Skeletal muscle tissue (tissue), 4 donors: ENCODE results near the gene ZNF76. TPM values are rescaled to one million over a fixed set of nuclear protein-coding genes. Genes with fewer than 3 reads are reported as not detected.

Experiments used
- H3K27ac ChIP-seq: one replicate; pipeline ENCODE4 v1.7.0; 2013; ENCODE audit warnings: mild to moderate bottlenecking, low read depth, low read length, inconsistent platforms
- H3K27me3 ChIP-seq, 3 donors: one replicate each; pipeline ENCODE4 v1.7.0; 2013; ENCODE audit warnings: low read length in 3 of 3; ENCODE audit not compliant: control insufficient read depth in 3 of 3, insufficient read depth in 3 of 3
- H3K36me3 ChIP-seq, 3 donors: one replicate each; pipeline ENCODE4 v1.7.0; 2013; ENCODE audit warnings: low read length in 3 of 3; ENCODE audit not compliant: control insufficient read depth in 3 of 3, insufficient read depth in 3 of 3
- H3K4me1 ChIP-seq, 3 donors: one replicate each; pipeline ENCODE4 v1.7.0; 2013; ENCODE audit warnings: low read length in 3 of 3, mild to moderate bottlenecking in 3 of 3; ENCODE audit not compliant: control insufficient read depth in 3 of 3, insufficient read depth in 3 of 3
- H3K4me3 ChIP-seq, 3 donors: one replicate each; pipeline ENCODE4 v1.7.0; 2013; ENCODE audit warnings: low read length in 3 of 3
- H3K9ac ChIP-seq, 3 donors: one replicate each; pipeline ENCODE4 v1.7.0; 2013; ENCODE audit warnings: low read length in 3 of 3, mild to moderate bottlenecking in 3 of 3, moderate library complexity in 2 of 3, low read depth in 1 of 3
- H3K9me3 ChIP-seq, 3 donors: one replicate each; pipeline ENCODE4 v1.7.0; 2013; ENCODE audit warnings: low read length in 3 of 3; ENCODE audit not compliant: control insufficient read depth in 3 of 3
- total RNA-seq: library from RNA; depleted of rRNA; stranded (reverse); fragments of >200 nt; gene quantifications from one replicate; pipeline ENCODE4 v1.2.3, GENCODE V29; 2014
- donor health status: Osteomylitis.

The ZNF76 gene
- total RNA-seq, 1 donor from 2014 or later, result 16.7 TPM

- Histone ChIP-seq H3K9ac (no peak overlapping the region), H3K27ac (no peak overlapping the region), H3K36me3 (peaks cover 0 to 4% (median 0%) of the 10 kb centered on the region in 3 donors), H3K9me3 (no peaks in the 10 kb centered on the region), H3K27me3 (no peaks in the 10 kb centered on the region), H3K4me3 (no peak overlapping the region), H3K4me1 (peaks cover 3 to 7% (median 6%) of the 10 kb centered on the region in 3 donors)
Observed at GRCh38 chr6:35234901-35235300, 24.6 kb upstream of the ZNF76 start.

DNA sequence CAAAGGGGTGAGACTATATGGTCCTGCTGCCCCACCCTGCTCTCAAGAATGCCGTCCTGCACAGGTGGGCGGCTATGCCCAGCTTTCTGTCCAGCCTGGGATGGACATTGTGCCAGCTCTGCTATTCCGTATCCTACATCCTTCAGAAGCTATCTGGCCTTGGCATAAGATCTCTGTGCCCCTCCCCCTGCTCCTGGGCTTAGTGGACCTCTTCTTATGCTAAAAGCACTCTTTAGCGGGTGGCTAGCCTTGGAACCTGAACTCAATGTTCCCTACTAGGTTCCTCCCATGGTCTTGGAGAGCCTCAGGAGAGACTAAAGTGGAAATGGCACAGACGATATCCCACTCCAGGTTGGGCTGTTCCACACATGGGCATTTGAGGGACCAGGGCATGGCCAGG lies 23.3 kb upstream of the ZNF76 start:
- no peaks in the 10 kb centered on the region for H3K27me3 ChIP-seq
- no peak overlapping the region for H3K9ac ChIP-seq
- H3K4me1 ChIP-seq, result peaks cover 3 to 7% (median 3%) of the 10 kb centered on the region in 3 donors
- H3K27ac ChIP-seq, result no peak overlapping the region
- H3K9me3 ChIP-seq, result no peaks in the 10 kb centered on the region
- H3K36me3 ChIP-seq, result peaks cover 0 to 3% (median 2%) of the 10 kb centered on the region in 3 donors
- H3K4me3 ChIP-seq, result no peak overlapping the region

DNA sequence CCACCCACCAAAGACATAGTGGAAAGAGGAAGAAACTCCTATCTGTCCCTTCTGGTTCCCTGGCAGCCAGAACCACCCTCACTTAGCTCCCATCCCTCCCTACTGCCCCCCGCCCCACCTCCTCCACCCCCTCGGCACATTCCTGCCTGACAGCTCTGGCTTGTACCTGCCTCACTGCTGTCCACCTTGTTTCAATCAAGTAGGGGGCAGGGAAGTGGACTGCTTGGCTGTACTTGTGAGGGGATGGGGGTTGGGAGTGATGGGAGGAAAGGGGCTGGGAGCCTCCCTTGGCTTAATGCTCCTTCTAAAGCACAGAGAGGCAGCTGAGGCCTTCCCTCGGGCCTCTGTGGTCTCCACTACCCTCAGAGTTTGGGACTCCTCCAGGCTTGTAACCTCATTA lies 22.1 kb upstream of the ZNF76 start:
- no peak overlapping the region for H3K4me3 ChIP-seq
- H3K36me3 ChIP-seq, result peaks cover 0 to 2% (median 2%) of the 10 kb centered on the region in 3 donors
- H3K27me3 ChIP-seq, result no peaks in the 10 kb centered on the region
- H3K4me1 ChIP-seq, result peaks cover 3 to 6% (median 3%) of the 10 kb centered on the region in 3 donors
- no peaks in the 10 kb centered on the region for H3K9me3 ChIP-seq
- no peak overlapping the region for H3K27ac ChIP-seq
- H3K9ac ChIP-seq, result no peak overlapping the region

- no peaks in the 10 kb centered on the region for H3K9me3 ChIP-seq
Observed at GRCh38 chr6:35238843-35239289, 20.7 kb upstream of the ZNF76 start.

DNA sequence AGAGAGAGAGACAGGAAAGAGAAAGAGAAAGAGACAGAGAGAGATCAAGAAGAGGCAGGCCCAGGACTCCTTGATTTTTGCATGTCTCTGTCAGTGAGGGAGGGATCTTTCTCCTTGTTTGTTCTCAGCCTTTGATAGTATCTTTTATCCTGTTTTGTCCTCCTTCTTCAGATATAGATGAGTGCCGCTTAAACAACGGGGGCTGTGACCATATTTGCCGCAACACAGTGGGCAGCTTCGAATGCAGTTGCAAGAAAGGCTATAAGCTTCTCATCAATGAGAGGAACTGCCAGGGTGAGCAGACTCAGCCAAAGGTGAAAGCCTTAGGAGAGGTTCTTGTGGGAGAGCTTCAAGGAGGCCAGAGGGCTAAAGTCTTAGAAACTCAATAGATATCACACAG lies 20.0 kb upstream of the ZNF76 start:
- H3K36me3 ChIP-seq, result peaks cover 6 to 12% (median 7%) of the 10 kb centered on the region in 3 donors
- no peak overlapping the region for H3K9ac ChIP-seq
- H3K9me3 ChIP-seq, result no peaks in the 10 kb centered on the region
- no peak overlapping the region for H3K27ac ChIP-seq
- H3K4me3 ChIP-seq, result no peak overlapping the region
- no peaks in the 10 kb centered on the region for H3K27me3 ChIP-seq
- peaks cover 3 to 6% (median 3%) of the 10 kb centered on the region in 3 donors for H3K4me1 ChIP-seq

More at GRCh38 chr6:35238843-35239289, 20.7 kb upstream of the ZNF76 start:
- no peak overlapping the region for H3K4me3 ChIP-seq
- H3K27ac ChIP-seq, result no peak overlapping the region
- peaks cover 2 to 11% (median 4%) of the 10 kb centered on the region in 3 donors for H3K36me3 ChIP-seq
- no peak overlapping the region for H3K9ac ChIP-seq
- H3K4me1 ChIP-seq, result peaks cover 3 to 6% (median 3%) of the 10 kb centered on the region in 3 donors
- no peaks in the 10 kb centered on the region for H3K27me3 ChIP-seq

DNA sequence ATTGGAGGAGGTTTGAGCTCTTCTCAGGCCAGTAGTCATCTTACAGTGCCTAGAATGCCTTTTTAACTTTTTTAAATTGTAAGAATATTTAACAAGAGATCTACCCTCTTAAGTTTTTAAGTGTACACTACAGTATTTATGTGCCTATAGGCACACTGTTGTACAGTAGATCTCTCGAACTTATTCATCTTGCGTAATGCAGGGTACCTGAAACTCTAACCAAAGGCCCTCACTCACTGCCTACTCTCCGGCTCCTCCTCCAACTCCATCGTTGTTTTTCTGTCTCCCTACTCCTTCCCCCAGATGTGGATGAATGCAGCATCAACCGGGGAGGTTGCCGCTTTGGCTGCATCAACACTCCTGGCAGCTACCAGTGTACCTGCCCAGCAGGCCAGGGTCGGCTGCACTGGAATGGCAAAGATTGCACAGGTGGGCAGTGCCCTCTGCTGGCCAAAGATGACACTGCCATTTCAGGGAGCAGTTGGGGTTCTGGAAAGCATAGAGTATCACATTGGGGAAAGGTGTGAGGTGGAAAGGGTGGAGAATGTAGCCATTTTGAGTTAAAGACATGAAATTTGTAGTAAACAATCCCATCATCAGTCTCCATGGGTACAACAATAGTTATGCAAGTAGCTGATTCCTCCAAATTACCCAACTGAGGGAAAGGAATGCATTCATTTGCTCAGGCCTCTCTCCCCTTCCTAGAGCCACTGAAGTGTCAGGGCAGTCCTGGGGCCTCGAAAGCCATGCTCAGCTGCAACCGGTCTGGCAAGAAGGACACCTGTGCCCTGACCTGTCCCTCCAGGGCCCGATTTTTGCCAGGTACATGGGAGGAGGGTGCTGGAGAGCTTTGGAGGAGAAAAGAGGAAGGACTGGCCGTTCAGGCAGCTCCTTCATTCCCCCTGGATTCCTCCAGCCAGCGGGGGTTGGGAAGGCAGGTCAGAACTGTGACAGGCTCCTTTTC lies 18.4 kb upstream of the ZNF76 start:
- no peaks in the 10 kb centered on the region for H3K9me3 ChIP-seq
- no peaks in the 10 kb centered on the region for H3K27me3 ChIP-seq
- peaks cover 3 to 6% (median 5%) of the 10 kb centered on the region in 3 donors for H3K4me1 ChIP-seq
- H3K9ac ChIP-seq, result no peak overlapping the region
- H3K4me3 ChIP-seq, result no peak overlapping the region
- no peak overlapping the region for H3K27ac ChIP-seq
- H3K36me3 ChIP-seq, result peaks cover 10 to 15% (median 13%) of the 10 kb centered on the region in 3 donors

DNA sequence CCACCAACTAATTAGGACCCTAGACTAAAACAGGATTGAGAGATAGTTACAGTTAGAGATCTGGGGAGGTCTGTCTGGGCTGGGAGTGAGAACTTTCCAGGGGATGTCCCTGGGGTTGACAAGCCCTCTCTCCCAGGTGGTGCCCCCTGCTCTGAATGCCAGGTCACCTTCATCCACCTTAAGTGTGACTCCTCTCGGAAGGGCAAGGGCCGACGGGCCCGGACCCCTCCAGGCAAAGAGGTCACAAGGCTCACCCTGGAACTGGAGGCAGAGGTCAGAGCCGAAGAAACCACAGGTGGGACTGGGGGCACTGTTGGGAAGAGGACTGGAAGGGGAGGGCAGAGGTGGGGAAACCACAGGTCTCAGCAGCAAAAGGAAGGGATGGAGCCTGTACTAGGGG lies 17.0 kb upstream of the ZNF76 start:
- H3K4me3 ChIP-seq, result no peak overlapping the region

GRCh38 chr6:35242906-35243305 lies 16.6 kb upstream of the ZNF76 start:
- Histone ChIP-seq H3K4me3 (no peak overlapping the region), H3K36me3 (peaks cover 10 to 15% (median 13%) of the 10 kb centered on the region in 3 donors), H3K9me3 (no peaks in the 10 kb centered on the region), H3K27me3 (no peaks in the 10 kb centered on the region), H3K27ac (no peak overlapping the region), H3K9ac (no peak overlapping the region), H3K4me1 (peaks cover 3 to 6% (median 5%) of the 10 kb centered on the region in 3 donors)

More for the DNA sequence above, 17.0 kb upstream of the ZNF76 start:
- H3K4me1 ChIP-seq, result peaks cover 3 to 6% (median 5%) of the 10 kb centered on the region in 3 donors
- no peaks in the 10 kb centered on the region for H3K9me3 ChIP-seq
- H3K9ac ChIP-seq, result no peak overlapping the region
- no peaks in the 10 kb centered on the region for H3K27me3 ChIP-seq
- H3K36me3 ChIP-seq, result peaks cover 10 to 15% (median 13%) of the 10 kb centered on the region in 3 donors
- H3K27ac ChIP-seq, result no peak overlapping the region

DNA sequence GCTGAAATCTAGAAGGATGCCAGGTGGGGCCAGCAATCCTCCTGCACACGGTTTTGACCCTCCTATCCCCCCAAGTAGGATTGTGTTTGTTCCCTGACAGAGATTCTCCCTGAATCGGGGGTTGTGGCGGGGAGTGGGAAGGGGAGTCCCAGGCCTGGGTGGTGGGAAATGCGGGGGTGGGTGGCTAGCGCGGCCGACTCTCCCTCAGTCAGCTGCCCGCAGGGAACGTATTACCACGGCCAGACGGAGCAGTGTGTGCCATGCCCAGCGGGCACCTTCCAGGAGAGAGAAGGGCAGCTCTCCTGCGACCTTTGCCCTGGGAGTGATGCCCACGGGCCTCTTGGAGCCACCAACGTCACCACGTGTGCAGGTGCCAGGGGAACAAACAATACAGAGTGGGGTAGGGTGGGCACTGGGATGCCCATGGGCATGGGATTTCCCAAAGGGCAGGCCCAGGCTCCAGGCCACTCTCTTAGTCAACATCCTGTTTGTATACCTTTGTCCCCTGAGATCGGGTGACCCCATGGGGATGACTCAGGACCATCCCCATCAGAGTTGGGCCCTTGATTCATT lies 16.1 kb upstream of the ZNF76 start:
- Histone ChIP-seq H3K4me1 (peaks cover 3 to 10% (median 5%) of the 10 kb centered on the region in 3 donors), H3K36me3 (peaks cover 10 to 15% (median 10%) of the 10 kb centered on the region in 3 donors), H3K27ac (no peak overlapping the region), H3K4me3 (no peak overlapping the region), H3K9ac (no peak overlapping the region), H3K9me3 (no peaks in the 10 kb centered on the region), H3K27me3 (no peaks in the 10 kb centered on the region)

DNA sequence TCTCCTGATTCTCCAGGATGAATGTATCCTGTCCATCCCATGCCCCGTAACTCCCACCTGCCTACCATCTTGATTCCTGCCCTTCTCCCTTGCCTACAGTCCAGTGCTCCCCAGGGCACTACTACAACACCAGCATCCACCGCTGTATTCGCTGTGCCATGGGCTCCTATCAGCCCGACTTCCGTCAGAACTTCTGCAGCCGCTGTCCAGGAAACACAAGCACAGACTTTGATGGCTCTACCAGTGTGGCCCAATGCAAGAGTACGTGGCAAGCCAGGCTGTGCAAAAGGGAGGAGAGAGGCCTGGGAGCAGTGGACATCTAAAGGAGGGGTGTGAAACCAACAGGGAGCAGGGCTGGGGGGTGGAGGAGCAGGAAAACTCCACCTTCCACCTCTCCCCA lies 15.0 kb upstream of the ZNF76 start:
- Histone ChIP-seq H3K27me3 (no peaks in the 10 kb centered on the region), H3K36me3 (peaks cover 10 to 15% (median 10%) of the 10 kb centered on the region in 3 donors), H3K4me1 (peaks cover 7 to 18% (median 10%) of the 10 kb centered on the region in 3 donors), H3K27ac (no peak overlapping the region), H3K9ac (no peak overlapping the region), H3K4me3 (no peak overlapping the region), H3K9me3 (no peaks in the 10 kb centered on the region)
